ENCODE results near the gene CD59.
"Not testable (repeated sequence)": the region's sequence is repeated elsewhere in the genome, so short reads cannot be mapped to it uniquely, and the experiment has no call there.

The CD59 gene

DNA sequence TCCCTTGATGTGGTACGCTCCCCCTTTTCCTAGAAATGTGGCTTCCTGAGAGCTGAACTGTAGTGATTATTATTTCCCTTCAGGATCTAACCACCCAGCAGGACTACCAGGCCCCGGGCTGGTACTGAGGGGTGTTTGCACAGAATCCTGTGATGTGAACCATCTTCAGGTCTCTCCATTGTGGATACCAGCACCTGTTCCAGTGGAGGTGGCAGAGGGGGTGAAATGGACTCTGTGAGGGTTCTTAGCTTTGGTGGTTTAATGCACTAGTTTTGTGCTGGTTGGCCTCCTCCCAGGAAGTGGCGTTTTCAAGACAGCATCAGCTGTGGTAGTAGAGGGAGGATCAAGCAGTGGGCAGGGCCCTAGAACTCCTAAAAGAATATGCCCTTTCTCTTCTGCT, 54.2 kb downstream of the CD59 start:
- H3K4me2 ChIP-seq (ENCODE audit: low read depth, low read length, poor library complexity, severe bottlenecking) = no peak overlapping the region
- H3K9ac ChIP-seq (ENCODE audit: low read depth, low read length, poor library complexity, severe bottlenecking) = no peak overlapping the region
- no peaks in the 10 kb centered on the region for H3K36me3 ChIP-seq (ENCODE audit: insufficient read depth, low read length)
- no peaks in the 10 kb centered on the region for H3K9me2 ChIP-seq (replicated peaks; ENCODE audit: low read depth, low read length)
- H3K79me2 ChIP-seq (ENCODE audit: insufficient read depth, low read length) = no peaks in the 10 kb centered on the region
- H3F3A ChIP-seq (ENCODE audit: low read depth) = no peaks in the 10 kb centered on the region
- TF ChIP-seq, protein P1, sequence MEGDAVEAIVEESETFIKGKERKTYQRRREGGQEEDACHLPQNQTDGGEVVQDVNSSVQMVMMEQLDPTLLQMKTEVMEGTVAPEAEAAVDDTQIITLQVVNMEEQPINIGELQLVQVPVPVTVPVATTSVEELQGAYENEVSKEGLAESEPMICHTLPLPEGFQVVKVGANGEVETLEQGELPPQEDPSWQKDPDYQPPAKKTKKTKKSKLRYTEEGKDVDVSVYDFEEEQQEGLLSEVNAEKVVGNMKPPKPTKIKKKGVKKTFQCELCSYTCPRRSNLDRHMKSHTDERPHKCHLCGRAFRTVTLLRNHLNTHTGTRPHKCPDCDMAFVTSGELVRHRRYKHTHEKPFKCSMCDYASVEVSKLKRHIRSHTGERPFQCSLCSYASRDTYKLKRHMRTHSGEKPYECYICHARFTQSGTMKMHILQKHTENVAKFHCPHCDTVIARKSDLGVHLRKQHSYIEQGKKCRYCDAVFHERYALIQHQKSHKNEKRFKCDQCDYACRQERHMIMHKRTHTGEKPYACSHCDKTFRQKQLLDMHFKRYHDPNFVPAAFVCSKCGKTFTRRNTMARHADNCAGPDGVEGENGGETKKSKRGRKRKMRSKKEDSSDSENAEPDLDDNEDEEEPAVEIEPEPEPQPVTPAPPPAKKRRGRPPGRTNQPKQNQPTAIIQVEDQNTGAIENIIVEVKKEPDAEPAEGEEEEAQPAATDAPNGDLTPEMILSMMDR (conservative IDR thresholded peaks at IDR 0.05; ENCODE audit: low read length) = no peak
- TF ChIP-seq EZH2phosphoT487 (IDR thresholded peaks at IDR 0.05; ENCODE audit: borderline replicate concordance) = no peak
- H3K4me3 ChIP-seq (ENCODE audit: low read length, poor library complexity, severe bottlenecking) = no peak overlapping the region
- no peaks in the 10 kb centered on the region for H3K4me1 ChIP-seq (ENCODE audit: insufficient read depth, low read length, poor library complexity, severe bottlenecking)
- no peaks in the 10 kb centered on the region for H3K9me3 ChIP-seq (ENCODE audit: insufficient read depth, low read depth, low read length)
- no peaks in the 10 kb centered on the region for H4K20me1 ChIP-seq (ENCODE audit: insufficient read depth, low read length, poor library complexity, severe bottlenecking)
- no peak overlapping the region; the same call in 1 of the 2 replicates for H2AFZ ChIP-seq (ENCODE audit: low read length)
- no peaks in the 10 kb centered on the region for H3K27me3 ChIP-seq (ENCODE audit: insufficient read depth, low read length, poor library complexity, severe bottlenecking)

DNA sequence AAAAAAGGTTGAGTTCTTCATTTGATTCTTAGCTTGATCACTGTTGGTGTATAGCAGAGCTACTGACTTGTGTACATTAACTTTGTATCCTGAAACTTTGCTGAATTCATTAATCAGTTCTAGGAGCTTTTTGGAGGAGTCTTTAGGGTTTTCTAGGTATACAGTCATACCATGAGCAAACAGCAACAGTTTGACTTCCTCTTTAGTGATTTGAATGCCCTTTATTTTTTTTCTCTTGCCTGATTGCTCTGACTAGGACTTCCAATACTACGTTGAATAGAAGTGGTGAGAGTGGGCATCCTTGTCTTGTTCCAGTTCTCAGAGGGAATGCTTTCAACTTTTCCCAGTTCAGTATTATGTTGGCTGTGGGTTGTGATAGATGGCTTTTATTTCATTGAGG, 57.6 kb downstream of the CD59 start:
- not testable (repeated sequence) for H3K9me2 ChIP-seq (replicated peaks; ENCODE audit: low read depth, low read length); H4K20me1 ChIP-seq (ENCODE audit: insufficient read depth, low read length, poor library complexity, severe bottlenecking); H3K9ac ChIP-seq (ENCODE audit: low read depth, low read length, poor library complexity, severe bottlenecking); H3K79me2 ChIP-seq (ENCODE audit: insufficient read depth, low read length); H3K27me3 ChIP-seq (ENCODE audit: insufficient read depth, low read length, poor library complexity, severe bottlenecking); H3K4me1 ChIP-seq (ENCODE audit: insufficient read depth, low read length, poor library complexity, severe bottlenecking); H3K4me3 ChIP-seq (ENCODE audit: low read length, poor library complexity, severe bottlenecking); H3F3A ChIP-seq (ENCODE audit: low read depth); H2AFZ ChIP-seq (ENCODE audit: low read length); H3K9me3 ChIP-seq (ENCODE audit: insufficient read depth, low read depth, low read length); H3K4me2 ChIP-seq (ENCODE audit: low read depth, low read length, poor library complexity, severe bottlenecking); H3K36me3 ChIP-seq (ENCODE audit: insufficient read depth, low read length)

DNA sequence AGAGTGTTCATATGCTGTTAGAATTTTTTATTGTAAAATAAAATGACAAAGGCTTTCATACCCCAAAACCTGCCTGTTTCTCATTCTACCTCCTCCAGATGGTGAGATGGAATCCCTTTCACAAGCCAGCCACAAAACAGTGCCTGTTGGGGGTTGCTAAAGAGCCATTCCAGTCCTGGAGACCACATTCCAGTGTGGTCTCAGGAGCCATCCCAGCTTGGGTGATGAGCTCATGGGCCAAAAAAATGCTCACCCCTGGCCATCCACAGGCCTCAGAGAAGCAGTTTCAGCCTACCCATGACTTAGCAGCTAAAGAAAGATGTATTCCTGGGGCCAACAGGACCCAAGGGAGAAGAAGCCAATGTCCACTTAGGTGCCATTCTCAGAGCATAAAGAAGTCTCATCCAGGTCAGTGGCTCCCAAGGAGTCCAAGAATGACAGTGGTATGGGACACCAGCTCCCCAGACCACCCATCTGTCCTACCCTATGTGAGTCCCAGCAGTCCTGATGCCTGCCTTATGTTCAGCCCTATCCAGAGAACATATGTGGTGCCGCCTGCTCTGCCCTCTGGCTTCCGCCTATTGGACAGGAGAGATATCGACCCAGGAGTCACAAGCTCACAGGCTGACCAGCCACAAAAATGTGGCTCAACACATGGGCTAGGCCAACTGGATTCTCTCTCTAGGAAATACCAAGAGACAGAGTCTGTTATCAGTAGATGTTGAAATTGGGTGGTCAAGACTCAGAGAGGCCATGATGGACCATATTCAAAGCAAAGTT, 62.0 kb downstream of the CD59 start:
- Histone ChIP-seq H3K79me2 (ENCODE audit: insufficient read depth, low read length) (no peaks in the 10 kb centered on the region), H3K4me1 (ENCODE audit: insufficient read depth, low read length, poor library complexity, severe bottlenecking) (no peaks in the 10 kb centered on the region), H3K9me2 (replicated peaks; ENCODE audit: low read depth, low read length) (no peaks in the 10 kb centered on the region), H3K36me3 (ENCODE audit: insufficient read depth, low read length) (no peaks in the 10 kb centered on the region), H3K9ac (ENCODE audit: low read depth, low read length, poor library complexity, severe bottlenecking) (no peak overlapping the region), H3K4me3 (ENCODE audit: low read length, poor library complexity, severe bottlenecking) (no peak overlapping the region), H3K9me3 (ENCODE audit: insufficient read depth, low read depth, low read length) (no peaks in the 10 kb centered on the region), H4K20me1 (ENCODE audit: insufficient read depth, low read length, poor library complexity, severe bottlenecking) (no peaks in the 10 kb centered on the region), H2AFZ (ENCODE audit: low read length) (no peak overlapping the region), H3K27me3 (ENCODE audit: insufficient read depth, low read length, poor library complexity, severe bottlenecking) (no peaks in the 10 kb centered on the region), H3K4me2 (ENCODE audit: low read depth, low read length, poor library complexity, severe bottlenecking) (no peak overlapping the region), H3F3A (ENCODE audit: low read depth) (no peaks in the 10 kb centered on the region)
- TF ChIP-seq, protein P1 (conservative IDR thresholded peaks at IDR 0.05; ENCODE audit: low read length) = no peak
- no peak for TF ChIP-seq EZH2phosphoT487 (IDR thresholded peaks at IDR 0.05; ENCODE audit: borderline replicate concordance)

DNA sequence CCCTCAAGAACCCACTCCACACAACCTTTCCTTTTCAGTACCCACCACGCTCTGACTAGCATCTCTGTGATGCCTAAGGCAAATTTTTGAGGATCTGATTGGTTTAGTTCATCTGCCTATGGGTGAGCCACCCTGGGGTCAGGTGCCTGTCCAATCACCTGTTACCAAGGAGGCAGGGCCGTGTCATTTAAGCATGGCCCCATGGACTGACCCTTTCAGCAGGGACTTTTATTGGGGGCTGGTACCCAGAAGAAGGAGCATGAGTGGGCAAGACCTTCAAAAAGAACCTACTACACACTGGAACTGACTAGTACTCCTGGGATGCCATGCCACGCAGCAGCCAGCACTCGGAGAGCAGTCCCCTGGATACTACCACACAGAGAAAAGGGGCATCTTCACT, 64.0 kb downstream of the CD59 start:
- H3K9ac ChIP-seq (ENCODE audit: low read depth, low read length, poor library complexity, severe bottlenecking) = no peak overlapping the region
- TF ChIP-seq EZH2phosphoT487 (IDR thresholded peaks at IDR 0.05; ENCODE audit: borderline replicate concordance) = no peak
- TF ChIP-seq, protein P1 (conservative IDR thresholded peaks at IDR 0.05; ENCODE audit: low read length) = no peak
- no peak overlapping the region for H3K4me2 ChIP-seq (ENCODE audit: low read depth, low read length, poor library complexity, severe bottlenecking)
- no peaks in the 10 kb centered on the region for H4K20me1 ChIP-seq (ENCODE audit: insufficient read depth, low read length, poor library complexity, severe bottlenecking)
- no peaks in the 10 kb centered on the region for H3K27me3 ChIP-seq (ENCODE audit: insufficient read depth, low read length, poor library complexity, severe bottlenecking)
- H2AFZ ChIP-seq (ENCODE audit: low read length) = no peak overlapping the region
- H3K79me2 ChIP-seq (ENCODE audit: insufficient read depth, low read length) = no peaks in the 10 kb centered on the region
- no peaks in the 10 kb centered on the region for H3K9me3 ChIP-seq (ENCODE audit: insufficient read depth, low read depth, low read length)
- H3K9me2 ChIP-seq (replicated peaks; ENCODE audit: low read depth, low read length) = no peaks in the 10 kb centered on the region
- H3F3A ChIP-seq (ENCODE audit: low read depth) = no peaks in the 10 kb centered on the region
- H3K4me1 ChIP-seq (ENCODE audit: insufficient read depth, low read length, poor library complexity, severe bottlenecking) = no peaks in the 10 kb centered on the region
- H3K4me3 ChIP-seq (ENCODE audit: low read length, poor library complexity, severe bottlenecking) = no peak overlapping the region
- H3K36me3 ChIP-seq (ENCODE audit: insufficient read depth, low read length) = no peaks in the 10 kb centered on the region

All from Loucy (cell line).